MCF 10A (cell line): ENCODE measurements around the gene BCAT1. TPM values are rescaled to one million over a fixed set of nuclear protein-coding genes. Genes with fewer than 3 reads are reported as not detected.
"Not testable (repeated sequence)": the region's sequence is repeated elsewhere in the genome, so short reads cannot be mapped to it uniquely, and the experiment has no call there.

Experiments
- BruUV-seq: library from RNA; stranded (reverse); fragments of 400-500 nt; replicated peaks from 2 replicates; lab custom pipeline; 2021; lab: Mats Ljungman, UMichigan
- CTCF ChIA-PET: fragments of 300-600 bp; sonication (Branson Sonifier 250); formaldehyde crosslinking; extraction: SDS; loops from one replicate; lab custom pipeline; 2021; ENCODE audit warnings: antibody characterized with exemption, inconsistent platforms; lab: Yijun Ruan, JAX
- POLR2A ChIA-PET: fragments of 300-600, 350-650 bp; sonication (Branson Sonifier 250); formaldehyde crosslinking; extraction: SDS; loops from one replicate; lab custom pipeline; 2020; ENCODE audit warnings: antibody characterized with exemption, inconsistent platforms; lab: Yijun Ruan, JAX
- DNase-seq: peaks from one replicate; pipeline ENCODE4 v3.0.0-alpha.2; 2018; ENCODE audit not compliant: unreplicated experiment
- H3K27ac Mint-ChIP-seq: one replicate; pipeline ENCODE4 v1.8.0; 2022; ENCODE audit warnings: mild to moderate bottlenecking, low read depth, mixed read lengths; ENCODE audit not compliant: unreplicated experiment
- H3K27me3 Mint-ChIP-seq: one replicate; pipeline ENCODE4 v1.8.0; 2022; ENCODE audit warnings: mixed read lengths; ENCODE audit not compliant: insufficient read depth, unreplicated experiment
- H3K36me3 Mint-ChIP-seq: one replicate; pipeline ENCODE4 v1.8.0; 2022; ENCODE audit warnings: mild to moderate bottlenecking, moderate library complexity, mixed read lengths; ENCODE audit not compliant: insufficient read depth, unreplicated experiment
- H3K4me1 Mint-ChIP-seq: one replicate; pipeline ENCODE4 v1.8.0; 2022; ENCODE audit warnings: mixed read lengths; ENCODE audit not compliant: insufficient read depth, unreplicated experiment
- H3K4me3 Mint-ChIP-seq: one replicate; pipeline ENCODE4 v1.8.0; 2022; ENCODE audit warnings: mild to moderate bottlenecking, moderate library complexity, mixed read lengths; ENCODE audit not compliant: unreplicated experiment
- H3K9me3 Mint-ChIP-seq: one replicate; pipeline ENCODE4 v1.8.0; 2022; ENCODE audit warnings: mixed read lengths; ENCODE audit not compliant: unreplicated experiment
- CTCF ChIP-seq: fragments of 200-600 bp; IDR thresholded peaks from one replicate; pipeline ENCODE4 v1.8.0; 2022; ENCODE audit warnings: antibody characterized with exemption, mild to moderate bottlenecking; ENCODE audit not compliant: unreplicated experiment
- intact Hi-C: fragments of 100-400 bp; cut with micrococcal nuclease; formaldehyde crosslinking; loops from 2 replicates; pipeline ENCODE4 v1.14.1; 2022
- total RNA-seq: library from RNA; stranded (reverse); gene quantifications from 2 replicates; pipeline ENCODE4 v1.2.3, GENCODE V29; 2022

Gene BCAT1
- total RNA-seq, 1 experiment from 2014 or later: 0.12 TPM

- Mint-ChIP-seq H3K27ac (no peak overlapping the region), H3K9me3 (no peaks in the 10 kb centered on the region), H3K4me3 (no peak overlapping the region), H3K4me1 (no peaks in the 10 kb centered on the region), H3K27me3 (no peaks in the 10 kb centered on the region), H3K36me3 (peaks cover 4% of the 10 kb centered on the region)
- ChIA-PET CTCF (no interaction called here), POLR2A (no interaction called here)
- no peak for DNase-seq
- intact Hi-C loops: no loop called here
- BruUV-seq: no TSS peak
- no peak for TF ChIP-seq CTCF
Measured at GRCh38 chr12:24940157-24940556, 8.7 kb downstream of the BCAT1 start.

DNA sequence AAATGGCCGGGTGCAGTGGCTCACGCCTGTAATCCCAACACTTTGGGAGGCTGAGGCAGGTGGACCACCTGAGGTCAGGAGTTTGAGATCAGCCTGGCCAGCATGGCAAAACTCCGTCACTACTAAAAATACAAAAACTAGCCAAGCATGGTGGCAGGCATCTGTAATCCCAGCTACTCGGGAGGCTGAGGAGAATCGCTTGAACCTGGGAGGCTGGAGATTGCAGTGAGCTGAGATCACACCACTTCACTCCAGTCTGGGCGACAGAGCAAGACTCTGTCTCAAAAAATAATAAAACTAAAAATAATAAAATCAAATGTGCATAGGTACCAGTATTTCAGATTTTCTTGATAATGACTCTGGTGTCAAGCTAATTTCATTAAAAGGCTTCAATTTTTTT lies 9.3 kb downstream of the BCAT1 start:
- DNase-seq, H3K27ac Mint-ChIP-seq, intact Hi-C loops, BruUV-seq, CTCF ChIA-PET, H3K4me3 Mint-ChIP-seq, H3K4me1 Mint-ChIP-seq, H3K9me3 Mint-ChIP-seq, H3K36me3 Mint-ChIP-seq, H3K27me3 Mint-ChIP-seq, POLR2A ChIA-PET: not testable (repeated sequence)

DNA sequence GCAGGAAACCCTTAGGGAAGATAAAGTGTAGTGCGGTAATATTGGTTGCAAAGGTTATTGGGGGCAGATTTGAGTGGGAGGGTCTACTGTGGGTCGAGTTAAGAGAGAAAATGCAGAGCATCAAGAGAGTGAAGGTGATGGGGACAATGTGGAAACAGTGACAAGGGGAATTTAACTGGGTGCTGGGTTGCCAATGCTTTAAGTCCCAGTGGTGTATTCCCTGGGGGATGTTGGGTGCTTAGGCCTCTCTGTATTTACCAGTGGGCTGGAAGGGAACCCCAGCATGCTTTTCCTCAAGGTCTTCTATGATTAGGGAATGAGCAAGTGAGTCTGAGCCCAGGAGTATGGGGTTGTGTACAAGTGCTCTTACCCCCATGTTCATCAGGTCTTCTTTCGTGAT lies 10.6 kb downstream of the BCAT1 start:
- Mint-ChIP-seq H3K27ac (no peak overlapping the region), H3K36me3 (peaks cover 4% of the 10 kb centered on the region), H3K9me3 (no peaks in the 10 kb centered on the region), H3K4me3 (no peak overlapping the region), H3K4me1 (no peaks in the 10 kb centered on the region), H3K27me3 (no peaks in the 10 kb centered on the region)
- no TSS peak for BruUV-seq
- POLR2A ChIA-PET: interaction anchor here (0.5 kb wide), 1 partner anchor 253 kb away, joined by 4 read pairs; no protein-coding TSS in a partner anchor
- no peak for DNase-seq
- TF ChIP-seq CTCF: no peak
- CTCF ChIA-PET: no interaction called here
- intact Hi-C loops: no loop called here

GRCh38 chr12:24937553-24938244 lies 11.2 kb downstream of the BCAT1 start:
- TF ChIP-seq CTCF: no peak
- intact Hi-C loops: no loop called here
- BruUV-seq: no TSS peak
- no peak for DNase-seq
- H3K36me3 Mint-ChIP-seq: peaks cover 4% of the 10 kb centered on the region
- H3K27me3 Mint-ChIP-seq: no peaks in the 10 kb centered on the region
- POLR2A ChIA-PET: no interaction called here
- H3K4me1 Mint-ChIP-seq: no peaks in the 10 kb centered on the region
- H3K27ac Mint-ChIP-seq: no peak overlapping the region
- no peak overlapping the region for H3K4me3 Mint-ChIP-seq
- CTCF ChIA-PET: no interaction called here
- no peaks in the 10 kb centered on the region for H3K9me3 Mint-ChIP-seq
